ENCODE results near the gene ARHGAP10.

ARHGAP10 gene

DNA sequence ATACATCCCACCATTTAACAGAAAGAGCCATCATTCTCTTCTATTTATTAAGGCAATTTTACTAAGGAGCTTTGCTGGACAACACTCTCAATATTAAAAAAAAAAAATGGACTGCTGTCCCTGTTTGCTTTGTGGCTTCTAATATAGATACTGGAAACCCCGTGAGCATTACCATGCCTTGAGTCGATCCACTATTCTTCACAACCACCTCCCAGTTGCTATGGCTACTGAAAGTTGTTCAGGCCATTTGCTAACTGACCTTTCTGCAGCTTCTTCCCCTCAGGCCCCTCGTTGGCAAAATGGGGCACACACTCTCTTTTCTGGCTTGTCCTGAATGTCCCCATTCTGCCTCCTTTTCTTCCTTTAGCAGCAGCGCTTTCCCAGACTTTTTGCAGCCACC is 369.9 kb downstream of the ARHGAP10 start:
- Histone ChIP-seq H3K79me2 (ENCODE audit: insufficient read depth, low read length) (no peaks in the 10 kb centered on the region), H3K4me2 (ENCODE audit: insufficient read depth, low read length) (no peak overlapping the region), H2AFZ (ENCODE audit: low read depth, low read length) (no peak overlapping the region), H4K20me1 (ENCODE audit: insufficient read depth, low read length) (no peaks in the 10 kb centered on the region), H3K36me3 (ENCODE audit: insufficient read depth, low read length) (no peaks in the 10 kb centered on the region), H3K9me3 (ENCODE audit: insufficient read depth, low read length, severe bottlenecking) (no peaks in the 10 kb centered on the region), H3K27ac (ENCODE audit: low read length) (no peak overlapping the region), H3K4me1 (ENCODE audit: insufficient read depth, low read length) (no peaks in the 10 kb centered on the region), H3K27me3 (ENCODE audit: insufficient read depth, low read length, poor library complexity) (no peaks in the 10 kb centered on the region), H3K4me3 (ENCODE audit: low read depth in 1 of 2, low read length in 2 of 2) (no peak overlapping the region), H3K9ac (ENCODE audit: low read depth, low read length) (no peak overlapping the region)
- no peak for TF ChIP-seq EZH2 (IDR thresholded peaks at IDR 0.05; ENCODE audit: borderline replicate concordance, low read depth, low read length, severe bottlenecking)
- TF ChIP-seq, protein P1, sequence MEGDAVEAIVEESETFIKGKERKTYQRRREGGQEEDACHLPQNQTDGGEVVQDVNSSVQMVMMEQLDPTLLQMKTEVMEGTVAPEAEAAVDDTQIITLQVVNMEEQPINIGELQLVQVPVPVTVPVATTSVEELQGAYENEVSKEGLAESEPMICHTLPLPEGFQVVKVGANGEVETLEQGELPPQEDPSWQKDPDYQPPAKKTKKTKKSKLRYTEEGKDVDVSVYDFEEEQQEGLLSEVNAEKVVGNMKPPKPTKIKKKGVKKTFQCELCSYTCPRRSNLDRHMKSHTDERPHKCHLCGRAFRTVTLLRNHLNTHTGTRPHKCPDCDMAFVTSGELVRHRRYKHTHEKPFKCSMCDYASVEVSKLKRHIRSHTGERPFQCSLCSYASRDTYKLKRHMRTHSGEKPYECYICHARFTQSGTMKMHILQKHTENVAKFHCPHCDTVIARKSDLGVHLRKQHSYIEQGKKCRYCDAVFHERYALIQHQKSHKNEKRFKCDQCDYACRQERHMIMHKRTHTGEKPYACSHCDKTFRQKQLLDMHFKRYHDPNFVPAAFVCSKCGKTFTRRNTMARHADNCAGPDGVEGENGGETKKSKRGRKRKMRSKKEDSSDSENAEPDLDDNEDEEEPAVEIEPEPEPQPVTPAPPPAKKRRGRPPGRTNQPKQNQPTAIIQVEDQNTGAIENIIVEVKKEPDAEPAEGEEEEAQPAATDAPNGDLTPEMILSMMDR (IDR thresholded peaks at IDR 0.05; ENCODE audit: borderline replicate concordance, extremely low read depth, low read length, poor library complexity, severe bottlenecking), result no peak
- DNase-seq, result no peak
- no peak for ATAC-seq (ENCODE audit: insufficient read depth, low read depth)

DNA sequence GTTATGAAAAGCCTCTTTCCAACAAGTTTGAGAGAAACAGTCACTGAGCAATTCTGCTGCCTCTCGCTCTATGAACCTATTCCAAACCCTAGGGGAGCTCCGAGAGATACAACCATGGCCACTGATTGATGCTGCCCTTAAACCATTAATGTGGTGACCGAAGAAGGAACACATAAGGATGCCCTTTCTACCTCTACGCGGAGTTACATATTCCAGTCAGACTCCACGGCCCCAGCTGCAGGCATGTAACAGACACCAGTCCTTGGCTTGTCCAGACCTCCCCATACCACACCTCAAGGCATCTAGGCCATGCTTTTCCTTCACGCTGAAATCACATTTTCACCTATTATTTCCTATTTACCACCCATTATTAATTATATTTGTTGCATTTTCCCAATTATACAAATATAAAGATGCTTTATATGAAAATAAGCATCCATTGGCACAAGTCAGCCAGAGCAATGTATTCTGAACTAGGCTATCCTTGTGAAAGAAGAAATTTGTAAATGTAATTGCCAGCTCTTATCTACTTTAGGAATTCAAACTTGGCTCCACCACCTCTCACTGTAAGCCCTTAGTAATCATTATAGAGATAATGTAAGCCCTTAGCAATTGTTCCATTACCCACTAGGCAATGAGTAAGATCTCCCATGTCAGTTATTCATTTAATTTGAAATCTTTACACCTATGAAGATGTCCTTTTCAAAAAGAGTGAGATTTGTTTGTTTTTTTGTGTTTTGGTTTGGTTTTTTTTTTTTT is 371.9 kb downstream of the ARHGAP10 start:
- no peaks in the 10 kb centered on the region for H3K9me3 ChIP-seq (ENCODE audit: insufficient read depth, low read length, severe bottlenecking)
- no peak overlapping the region for H3K4me2 ChIP-seq (ENCODE audit: insufficient read depth, low read length)
- H3K36me3 ChIP-seq (ENCODE audit: insufficient read depth, low read length), result no peaks in the 10 kb centered on the region
- H3K4me3 ChIP-seq (ENCODE audit: low read depth in 1 of 2, low read length in 2 of 2), result no peak overlapping the region
- H3K9ac ChIP-seq (ENCODE audit: low read depth, low read length), result no peak overlapping the region
- H3K27me3 ChIP-seq (ENCODE audit: insufficient read depth, low read length, poor library complexity), result no peaks in the 10 kb centered on the region
- DNase-seq (no peak), ATAC-seq (ENCODE audit: insufficient read depth, low read depth) (no peak)
- H3K27ac ChIP-seq (ENCODE audit: low read length), result no peak overlapping the region
- no peaks in the 10 kb centered on the region for H3K79me2 ChIP-seq (ENCODE audit: insufficient read depth, low read length)
- no peak overlapping the region for H2AFZ ChIP-seq (ENCODE audit: low read depth, low read length)
- H3K4me1 ChIP-seq (ENCODE audit: insufficient read depth, low read length), result no peaks in the 10 kb centered on the region
- H4K20me1 ChIP-seq (ENCODE audit: insufficient read depth, low read length), result no peaks in the 10 kb centered on the region
- TF ChIP-seq, protein P1 (IDR thresholded peaks at IDR 0.05; ENCODE audit: borderline replicate concordance, extremely low read depth, low read length, poor library complexity, severe bottlenecking), result no peak
- TF ChIP-seq EZH2 (IDR thresholded peaks at IDR 0.05; ENCODE audit: borderline replicate concordance, low read depth, low read length, severe bottlenecking), result no peak

DNA sequence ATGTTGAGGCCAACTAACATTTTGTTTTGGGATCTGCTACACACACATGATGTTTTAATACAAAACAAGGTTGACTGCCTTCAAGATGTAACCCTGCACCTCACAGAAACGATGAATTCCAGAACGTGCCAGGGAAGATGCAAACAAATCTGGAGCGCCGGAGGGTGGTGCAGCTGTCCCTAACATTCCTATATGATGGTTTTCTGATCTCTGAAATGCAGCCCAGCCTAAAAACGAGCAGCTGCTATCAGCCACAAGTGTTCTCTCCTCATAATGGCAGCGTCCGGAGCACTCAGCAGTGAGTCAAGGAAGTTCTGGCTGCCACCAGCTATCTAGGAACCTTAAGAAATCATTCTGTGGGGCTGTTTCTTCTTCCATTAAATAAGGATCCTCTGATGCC is 376.9 kb downstream of the ARHGAP10 start:
- Histone ChIP-seq H3K27ac (ENCODE audit: low read length) (no peak overlapping the region), H3K4me1 (ENCODE audit: insufficient read depth, low read length) (no peaks in the 10 kb centered on the region), H3K4me2 (ENCODE audit: insufficient read depth, low read length) (no peak overlapping the region), H3K79me2 (ENCODE audit: insufficient read depth, low read length) (no peaks in the 10 kb centered on the region), H3K27me3 (ENCODE audit: insufficient read depth, low read length, poor library complexity) (no peaks in the 10 kb centered on the region), H3K4me3 (ENCODE audit: low read depth in 1 of 2, low read length in 2 of 2) (no peak overlapping the region), H2AFZ (ENCODE audit: low read depth, low read length) (no peak overlapping the region), H3K9ac (ENCODE audit: low read depth, low read length) (no peak overlapping the region), H3K9me3 (ENCODE audit: insufficient read depth, low read length, severe bottlenecking) (no peaks in the 10 kb centered on the region), H3K36me3 (ENCODE audit: insufficient read depth, low read length) (no peaks in the 10 kb centered on the region), H4K20me1 (ENCODE audit: insufficient read depth, low read length) (no peaks in the 10 kb centered on the region)
- DNase-seq (no peak), ATAC-seq (ENCODE audit: insufficient read depth, low read depth) (no peak)
- TF ChIP-seq EZH2 (IDR thresholded peaks at IDR 0.05; ENCODE audit: borderline replicate concordance, low read depth, low read length, severe bottlenecking), result no peak
- TF ChIP-seq, protein P1 (IDR thresholded peaks at IDR 0.05; ENCODE audit: borderline replicate concordance, extremely low read depth, low read length, poor library complexity, severe bottlenecking), result no peak

Measured in DND-41 (cell line).